Prostate gland (tissue), 2 donors: ENCODE measurements around the gene RBM47.

ENCODE experiments used
- CTCF ChIP-seq, 4 experiments: fragments of 200-600 bp in 2 of 4; fragments of 450-650 bp in 2 of 4; sonication (generic) in 2 of 4; IDR thresholded peaks; 1 replicate in 3 of 4; 2 replicates in 1 of 4; pipeline ENCODE4 v1.5.1; 2016 to 2019; ENCODE audit warnings: antibody characterized with exemption in 4 of 4, mild to moderate bottlenecking in 2 of 4, moderate library complexity in 2 of 4
- POLR2A ChIP-seq: fragments of 450-650 bp; IDR thresholded peaks from one replicate; pipeline ENCODE4 v1.6.1; 2016; ENCODE audit warnings: antibody characterized with exemption, mild to moderate bottlenecking
- POLR2AphosphoS5 ChIP-seq: sonication (generic); formaldehyde crosslinking; IDR thresholded peaks from one replicate; pipeline ENCODE4 v1.6.1; 2017; ENCODE audit warnings: antibody characterized with exemption

DNA sequence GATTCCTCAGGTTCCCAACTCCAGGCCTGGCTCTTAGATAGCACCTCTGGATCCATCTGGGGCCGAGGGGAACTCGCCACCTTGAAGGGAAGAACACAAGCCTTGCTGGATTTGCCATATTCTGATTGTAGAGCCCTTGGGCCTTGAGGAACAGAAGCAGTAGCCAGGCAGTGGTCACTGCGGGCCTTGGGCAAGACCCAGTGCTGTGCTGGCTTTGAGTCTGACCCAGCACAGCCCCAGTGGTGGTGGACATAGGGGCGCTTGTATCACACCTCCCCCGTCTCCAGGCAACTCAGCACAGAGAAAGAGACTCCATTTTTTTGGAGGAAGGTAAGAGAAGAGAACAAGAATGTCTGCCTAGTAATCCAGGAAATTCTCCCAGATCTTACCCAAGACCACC lies 249.0 kb downstream of the RBM47 start:
- TF ChIP-seq POLR2AphosphoS5, result no peak
- TF ChIP-seq CTCF (IDR thresholded peaks at IDR 0.05), result no peak
- no peak for TF ChIP-seq POLR2A
